GM18505 (cell line): ENCODE data around the gene REG1A.

Source experiments
- ATAC-seq: cut with Tn5 transposase; IDR thresholded peaks from one replicate; pipeline ENCODE4 v1.9.1; 2021; ENCODE audit not compliant: unreplicated experiment
- POLR2A ChIP-seq: IDR thresholded peaks from 4 replicates; pipeline ENCODE4 v1.6.1; 2011; ENCODE audit warnings: borderline replicate concordance; ENCODE audit not compliant: insufficient read depth, insufficient read length; ENCODE audit errors: extremely low read depth

REG1A gene

GRCh38 chr2:79103214-79103613, 17.1 kb upstream of the REG1A start:
- no peak for ATAC-seq
- no peak for TF ChIP-seq POLR2A

DNA sequence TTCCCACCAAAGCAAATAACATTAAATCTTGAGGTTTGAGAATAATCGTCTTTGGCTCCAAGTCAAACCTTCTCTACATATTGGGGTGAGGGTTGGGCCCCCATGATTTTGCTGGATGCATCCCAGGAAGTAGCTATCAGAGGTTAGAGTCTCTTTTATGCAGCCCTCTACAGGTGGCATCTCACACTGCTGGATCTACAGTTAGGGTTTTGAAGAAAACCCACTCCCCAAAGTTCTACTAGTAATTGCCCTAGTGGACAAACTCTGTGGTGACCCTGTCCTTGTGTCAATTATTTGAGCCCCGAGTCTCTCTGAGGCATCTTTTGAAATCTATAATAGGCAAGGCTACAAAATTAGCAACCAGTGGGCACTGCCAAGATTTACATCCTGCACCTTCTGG, 15.0 kb upstream of the REG1A start:
- ATAC-seq, result no peak
- TF ChIP-seq POLR2A, result no peak

GRCh38 chr2:79112269-79112668, 8.0 kb upstream of the REG1A start:
- no peak for ATAC-seq
- TF ChIP-seq POLR2A, result no peak

DNA sequence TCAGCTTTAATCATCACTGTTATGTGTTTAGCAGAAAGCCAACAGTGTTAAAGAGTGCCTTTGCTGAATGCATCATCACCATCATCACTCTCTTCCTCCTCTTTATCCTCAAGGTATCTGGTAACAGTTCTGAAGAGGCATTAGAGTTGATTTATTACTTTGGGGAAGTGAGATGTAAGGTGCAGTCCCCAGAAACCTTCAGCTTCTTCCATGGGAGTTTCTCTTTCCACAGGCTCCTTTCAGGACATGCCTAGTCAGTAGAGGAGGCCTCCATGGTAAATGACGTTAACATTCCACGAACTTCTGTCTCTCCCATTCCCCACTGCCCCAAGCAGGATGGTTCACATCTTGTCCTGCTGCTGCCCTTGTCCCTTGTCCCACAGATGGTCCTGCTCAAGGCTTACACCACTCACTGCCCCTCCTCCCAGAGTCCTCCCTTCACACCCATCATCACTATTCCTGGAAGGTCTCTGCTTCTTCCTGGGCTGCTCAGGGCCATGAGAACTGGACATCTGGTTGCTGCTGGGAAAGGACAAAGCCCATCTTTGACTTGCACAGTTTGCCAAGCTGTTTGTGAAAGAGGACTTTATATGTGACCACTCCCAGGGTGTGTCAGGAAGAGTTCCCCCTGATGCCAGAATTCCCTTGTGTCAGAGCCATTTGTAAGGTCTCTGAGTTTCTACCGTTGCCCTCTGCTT, 5.3 kb upstream of the REG1A start:
- no peak for ATAC-seq
- no peak for TF ChIP-seq POLR2A

DNA sequence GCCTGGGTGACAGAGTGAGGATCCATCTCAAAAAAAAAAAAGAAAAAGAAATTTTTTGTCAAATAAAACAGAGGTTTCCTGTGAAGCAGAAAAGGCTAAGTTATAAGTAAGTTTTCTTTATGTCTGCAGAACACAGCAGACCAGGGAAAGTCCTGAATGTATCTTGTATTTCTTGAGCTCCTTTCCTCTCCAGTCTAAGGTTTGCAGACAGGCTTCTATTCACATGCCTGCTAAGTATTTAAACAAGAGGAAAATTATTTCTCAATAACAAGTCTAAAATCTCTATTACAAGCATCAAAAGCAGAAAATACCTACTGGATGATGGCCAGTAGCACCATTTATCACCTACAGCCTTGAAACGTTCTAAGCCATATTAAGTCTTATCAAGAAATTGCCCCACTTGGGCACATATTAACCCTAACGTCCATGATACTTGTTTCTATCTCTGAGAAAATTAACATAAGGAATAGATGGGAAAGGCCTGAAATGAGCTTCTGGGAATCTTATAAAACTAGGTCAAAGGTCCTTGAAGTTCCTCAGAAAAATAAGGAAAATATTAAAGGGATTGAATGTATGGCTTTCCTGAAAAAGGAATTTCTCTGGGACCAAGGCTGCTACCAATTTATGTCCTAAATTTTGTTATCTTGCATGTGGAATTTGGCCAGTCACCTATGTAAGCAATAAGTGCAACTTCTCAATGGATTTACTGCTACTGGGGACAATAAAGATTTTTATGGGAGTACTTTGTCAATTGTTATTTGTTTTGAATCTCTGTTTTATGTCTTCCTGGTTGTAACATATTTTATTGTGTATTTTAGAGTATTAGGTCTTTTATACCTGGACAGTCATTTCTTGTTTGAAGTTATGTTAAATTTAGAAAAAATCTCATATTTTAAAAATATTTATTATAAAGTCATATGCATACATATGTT, 3.0 kb upstream of the REG1A start:
- no peak for TF ChIP-seq POLR2A
- ATAC-seq, result no peak

- TF ChIP-seq POLR2A, result no peak
- no peak for ATAC-seq
Measured at GRCh38 chr2:79122676-79123075, 2.4 kb downstream of the REG1A start.

- TF ChIP-seq POLR2A, result no peak
- ATAC-seq, result no peak
Measured at GRCh38 chr2:79124907-79125720, 4.8 kb downstream of the REG1A start.

GRCh38 chr2:79125721-79125985, 5.4 kb downstream of the REG1A start:
- TF ChIP-seq POLR2A, result no peak
- ATAC-seq, result no peak

- TF ChIP-seq POLR2A, result no peak
- no peak for ATAC-seq
Measured at GRCh38 chr2:79128406-79128805, 8.1 kb downstream of the REG1A start.

- no peak for ATAC-seq
Measured at GRCh38 chr2:79129260-79129659, 9.0 kb downstream of the REG1A start.

DNA sequence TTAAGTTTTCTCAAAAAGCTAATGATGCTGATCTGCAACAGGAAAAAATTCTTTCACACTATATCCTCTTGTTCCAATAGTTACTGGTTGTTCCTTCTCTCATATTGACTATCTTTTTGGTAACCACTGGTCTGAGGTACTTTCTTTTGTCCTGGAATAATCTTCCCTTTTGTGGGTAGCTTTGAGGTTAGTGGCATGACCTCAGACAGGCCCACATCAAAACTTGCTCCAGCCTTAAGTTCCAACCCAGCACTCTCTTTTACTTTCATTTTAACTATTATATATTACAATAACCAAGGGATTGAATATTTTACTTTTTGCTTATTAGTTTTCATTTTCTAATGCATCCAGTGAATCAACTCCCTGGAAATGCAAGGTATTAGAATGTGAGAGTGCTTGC, 9.5 kb downstream of the REG1A start:
- ATAC-seq, result no peak
- no peak for TF ChIP-seq POLR2A

More at GRCh38 chr2:79129260-79129659, 9.0 kb downstream of the REG1A start:
- TF ChIP-seq POLR2A, result no peak

DNA sequence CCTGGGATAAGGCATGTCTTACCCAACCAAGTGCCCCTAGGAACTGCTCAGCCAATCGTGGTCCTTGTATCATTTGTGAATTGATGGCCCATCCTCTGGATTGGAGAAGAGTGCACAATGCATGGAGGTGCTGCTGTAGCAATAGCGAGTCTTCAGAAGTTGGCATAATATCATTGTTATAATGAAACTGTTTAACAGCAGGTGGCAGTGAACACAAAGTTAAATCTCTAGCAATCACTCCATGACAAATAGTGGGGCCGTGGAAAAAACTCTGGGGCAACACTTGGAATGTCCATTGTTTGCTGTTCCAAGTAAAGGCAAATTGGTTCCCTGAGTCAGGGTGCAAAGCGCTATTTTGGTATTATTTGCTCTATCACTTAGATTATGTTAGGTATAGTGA, 11.4 kb downstream of the REG1A start:
- ATAC-seq, result no peak
- no peak for TF ChIP-seq POLR2A

DNA sequence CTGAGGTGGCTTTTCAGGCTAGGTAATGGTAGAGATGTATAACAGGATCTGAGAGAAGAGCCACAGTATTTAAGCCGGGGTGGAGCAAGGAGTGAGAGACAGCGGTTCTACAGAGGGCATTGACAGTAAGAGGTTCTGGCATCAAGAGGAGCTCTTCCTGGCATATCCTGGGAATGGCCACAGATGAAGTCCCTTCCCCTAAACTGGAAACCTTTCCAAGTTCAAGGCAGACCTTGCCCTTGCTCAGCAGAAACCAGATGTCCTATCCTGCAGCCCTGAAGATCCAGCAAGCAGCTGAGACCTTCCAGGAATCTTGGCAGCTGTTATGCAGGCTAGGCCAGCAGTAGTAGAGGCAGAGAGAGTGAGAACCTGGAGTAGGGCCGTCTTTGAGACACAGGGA, 18.1 kb downstream of the REG1A start:
- TF ChIP-seq POLR2A, result no peak
- ATAC-seq, result no peak
